Stimulated activated CD4-positive, alpha-beta T cell treated with anti-CD3 and anti-CD28 coated beads, Interleukin-2, amount 100 ng/mL, for 4 hours (primary cell): ENCODE measurements around the gene PAX8.

Experiments used
- DNase-seq: peaks from one replicate; pipeline ENCODE4 v3.0.0-alpha.2; 2020; ENCODE audit warnings: low read depth

The PAX8 gene

GRCh38 chr2:113219889-113220641 is 58.7 kb downstream of the PAX8 start:
- DNase-seq = no peak

GRCh38 chr2:113219525-113219888 is 59.2 kb downstream of the PAX8 start:
- no peak for DNase-seq

GRCh38 chr2:113219092-113219441 is 59.7 kb downstream of the PAX8 start:
- DNase-seq = no peak

GRCh38 chr2:113218283-113219091 is 60.2 kb downstream of the PAX8 start:
- no peak for DNase-seq

GRCh38 chr2:113217455-113218282 is 61.1 kb downstream of the PAX8 start:
- DNase-seq = no peak

GRCh38 chr2:113216891-113217454 is 61.7 kb downstream of the PAX8 start:
- no peak for DNase-seq

GRCh38 chr2:113216321-113216720 is 62.4 kb downstream of the PAX8 start:
- DNase-seq = no peak

GRCh38 chr2:113215056-113215455 is 63.7 kb downstream of the PAX8 start:
- DNase-seq = no peak

GRCh38 chr2:113214141-113214540 is 64.6 kb downstream of the PAX8 start:
- no peak for DNase-seq

GRCh38 chr2:113213061-113213930 is 65.4 kb downstream of the PAX8 start:
- no peak for DNase-seq

GRCh38 chr2:113212245-113213060 is 66.3 kb downstream of the PAX8 start:
- DNase-seq = no peak

GRCh38 chr2:113211226-113212105 is 67.3 kb downstream of the PAX8 start:
- DNase-seq = no peak

GRCh38 chr2:113209646-113210171 is 69.0 kb downstream of the PAX8 start:
- no peak for DNase-seq

GRCh38 chr2:113209011-113209645 is 69.6 kb downstream of the PAX8 start:
- DNase-seq = no peak

- DNase-seq = no peak
Observed at GRCh38 chr2:113208396-113208795, 70.3 kb downstream of the PAX8 start.

- no peak for DNase-seq
Observed at GRCh38 chr2:113207021-113207420, 71.7 kb downstream of the PAX8 start.

GRCh38 chr2:113206251-113206650 is 72.5 kb downstream of the PAX8 start:
- no peak for DNase-seq

- peak; percentile 67 for DNase-seq
Observed at GRCh38 chr2:113203901-113204519, 74.7 kb downstream of the PAX8 start.
